HL-60 (cell line): ENCODE results near the gene DHRS7B.

ENCODE experiments used
- DNase-seq, 2 experiments: peaks; one replicate each; pipeline ENCODE4 v3.0.0-alpha.2; 2010 to 2020; ENCODE audit warnings: low read depth in 1 of 2, low spot score in 1 of 2
- H3K27ac ChIP-seq: fragments of 250-450 bp; sonication (Bioruptor Pico); replicated peaks from 2 replicates; pipeline ENCODE4 v1.5.1; 2020; ENCODE audit warnings: mild to moderate bottlenecking, moderate library complexity
- H3K27me3 ChIP-seq: fragments of 250-450 bp; sonication (Bioruptor Pico); 2 replicates; pipeline ENCODE4 v1.5.1; 2021; ENCODE audit warnings: mild to moderate bottlenecking, moderate library complexity; ENCODE audit not compliant: insufficient read depth, poor library complexity, severe bottlenecking
- H3K4me3 ChIP-seq: replicated peaks from 2 replicates; pipeline ENCODE4 v1.5.1; 2011; ENCODE audit warnings: mild to moderate bottlenecking, control low read depth, low read length; ENCODE audit not compliant: insufficient read depth
- GABPA ChIP-seq: IDR thresholded peaks from 2 replicates; pipeline ENCODE4 v1.6.1; 2012; ENCODE audit warnings: low read depth
- POLR2AphosphoS5 ChIP-seq: IDR thresholded peaks from 2 replicates; pipeline ENCODE4 v1.6.1; 2012; ENCODE audit warnings: low read depth
- SPI1 ChIP-seq: IDR thresholded peaks from 2 replicates; pipeline ENCODE4 v1.6.1; 2012; ENCODE audit warnings: low read depth, mild to moderate bottlenecking, borderline replicate concordance
- TF ChIP-seq, protein P1 (sequence below): IDR thresholded peaks from one replicate; pipeline ENCODE4 v1.5.1; 2011; ENCODE audit warnings: low read length, control low read depth, inconsistent platforms; ENCODE audit not compliant: insufficient read depth
- TF ChIP-seq, protein P2 (sequence below): IDR thresholded peaks from 2 replicates; pipeline ENCODE4 v1.6.1; 2012; ENCODE audit warnings: low read depth; ENCODE audit not compliant: insufficient replicate concordance

Gene DHRS7B

DNA sequence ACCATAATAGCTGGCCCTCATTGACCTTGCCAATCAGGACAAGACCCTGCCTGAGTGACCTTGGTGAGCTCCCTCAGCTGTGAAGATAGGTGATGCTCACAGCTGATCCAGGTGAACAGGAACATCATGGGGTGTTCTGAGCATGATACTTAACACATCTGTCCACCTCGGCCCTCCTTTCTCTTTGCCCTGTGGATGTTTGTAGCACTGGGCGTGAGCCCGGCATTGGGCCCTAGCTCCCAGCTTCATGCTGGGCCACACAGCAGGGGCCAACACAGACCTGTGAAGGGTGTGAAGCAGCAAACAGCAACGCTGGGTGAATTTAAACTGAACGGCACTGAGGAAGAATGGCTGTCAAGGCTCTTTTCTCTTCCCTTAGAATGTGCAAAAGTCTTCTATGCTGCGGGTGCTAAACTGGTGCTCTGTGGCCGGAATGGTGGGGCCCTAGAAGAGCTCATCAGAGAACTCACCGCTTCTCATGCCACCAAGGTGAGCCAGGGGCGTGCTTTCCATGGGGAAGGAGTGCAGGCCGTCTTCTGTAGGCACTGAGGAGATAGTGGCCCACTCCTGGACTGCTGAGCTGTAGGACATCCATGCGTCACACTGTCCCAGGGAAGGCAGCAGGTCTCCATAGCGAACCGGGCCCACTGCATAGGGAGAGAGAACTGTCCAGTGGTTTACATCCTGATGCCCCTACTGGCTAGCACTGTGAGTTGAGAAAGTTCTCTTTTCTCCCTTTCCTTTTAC is 51.3 kb downstream of the DHRS7B start:
- DNase-seq, result no peak

DNA sequence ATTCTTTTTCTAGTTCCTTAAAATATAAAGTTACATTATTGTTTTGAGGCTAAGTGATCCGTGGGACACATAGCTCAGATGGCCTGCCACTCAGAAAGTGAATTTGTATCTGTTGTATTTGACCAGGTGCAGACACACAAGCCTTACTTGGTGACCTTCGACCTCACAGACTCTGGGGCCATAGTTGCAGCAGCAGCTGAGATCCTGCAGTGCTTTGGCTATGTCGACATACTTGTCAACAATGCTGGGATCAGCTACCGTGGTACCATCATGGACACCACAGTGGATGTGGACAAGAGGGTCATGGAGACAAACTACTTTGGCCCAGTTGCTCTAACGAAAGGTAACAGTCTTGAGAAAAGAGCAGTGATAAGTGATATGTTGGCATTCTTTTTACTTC is 56.7 kb downstream of the DHRS7B start:
- DNase-seq, result no peak
- H3K27me3 ChIP-seq, result no peaks in the 10 kb centered on the region
- H3K27ac ChIP-seq, result no peak overlapping the region
- H3K4me3 ChIP-seq, result no peak overlapping the region
- TF ChIP-seq, protein P1, sequence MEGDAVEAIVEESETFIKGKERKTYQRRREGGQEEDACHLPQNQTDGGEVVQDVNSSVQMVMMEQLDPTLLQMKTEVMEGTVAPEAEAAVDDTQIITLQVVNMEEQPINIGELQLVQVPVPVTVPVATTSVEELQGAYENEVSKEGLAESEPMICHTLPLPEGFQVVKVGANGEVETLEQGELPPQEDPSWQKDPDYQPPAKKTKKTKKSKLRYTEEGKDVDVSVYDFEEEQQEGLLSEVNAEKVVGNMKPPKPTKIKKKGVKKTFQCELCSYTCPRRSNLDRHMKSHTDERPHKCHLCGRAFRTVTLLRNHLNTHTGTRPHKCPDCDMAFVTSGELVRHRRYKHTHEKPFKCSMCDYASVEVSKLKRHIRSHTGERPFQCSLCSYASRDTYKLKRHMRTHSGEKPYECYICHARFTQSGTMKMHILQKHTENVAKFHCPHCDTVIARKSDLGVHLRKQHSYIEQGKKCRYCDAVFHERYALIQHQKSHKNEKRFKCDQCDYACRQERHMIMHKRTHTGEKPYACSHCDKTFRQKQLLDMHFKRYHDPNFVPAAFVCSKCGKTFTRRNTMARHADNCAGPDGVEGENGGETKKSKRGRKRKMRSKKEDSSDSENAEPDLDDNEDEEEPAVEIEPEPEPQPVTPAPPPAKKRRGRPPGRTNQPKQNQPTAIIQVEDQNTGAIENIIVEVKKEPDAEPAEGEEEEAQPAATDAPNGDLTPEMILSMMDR, result no peak
- TF ChIP-seq GABPA, result no peak
- no peak for TF ChIP-seq POLR2AphosphoS5
- no peak for TF ChIP-seq SPI1

More for the DNA sequence above, 51.3 kb downstream of the DHRS7B start:
- H3K27ac ChIP-seq, result no peak overlapping the region
- no peak overlapping the region for H3K4me3 ChIP-seq
- no peaks in the 10 kb centered on the region for H3K27me3 ChIP-seq
- no peak for TF ChIP-seq GABPA
- TF ChIP-seq, protein P1, result no peak
- TF ChIP-seq POLR2AphosphoS5, result no peak
- TF ChIP-seq SPI1, result no peak
- TF ChIP-seq, protein P2, sequence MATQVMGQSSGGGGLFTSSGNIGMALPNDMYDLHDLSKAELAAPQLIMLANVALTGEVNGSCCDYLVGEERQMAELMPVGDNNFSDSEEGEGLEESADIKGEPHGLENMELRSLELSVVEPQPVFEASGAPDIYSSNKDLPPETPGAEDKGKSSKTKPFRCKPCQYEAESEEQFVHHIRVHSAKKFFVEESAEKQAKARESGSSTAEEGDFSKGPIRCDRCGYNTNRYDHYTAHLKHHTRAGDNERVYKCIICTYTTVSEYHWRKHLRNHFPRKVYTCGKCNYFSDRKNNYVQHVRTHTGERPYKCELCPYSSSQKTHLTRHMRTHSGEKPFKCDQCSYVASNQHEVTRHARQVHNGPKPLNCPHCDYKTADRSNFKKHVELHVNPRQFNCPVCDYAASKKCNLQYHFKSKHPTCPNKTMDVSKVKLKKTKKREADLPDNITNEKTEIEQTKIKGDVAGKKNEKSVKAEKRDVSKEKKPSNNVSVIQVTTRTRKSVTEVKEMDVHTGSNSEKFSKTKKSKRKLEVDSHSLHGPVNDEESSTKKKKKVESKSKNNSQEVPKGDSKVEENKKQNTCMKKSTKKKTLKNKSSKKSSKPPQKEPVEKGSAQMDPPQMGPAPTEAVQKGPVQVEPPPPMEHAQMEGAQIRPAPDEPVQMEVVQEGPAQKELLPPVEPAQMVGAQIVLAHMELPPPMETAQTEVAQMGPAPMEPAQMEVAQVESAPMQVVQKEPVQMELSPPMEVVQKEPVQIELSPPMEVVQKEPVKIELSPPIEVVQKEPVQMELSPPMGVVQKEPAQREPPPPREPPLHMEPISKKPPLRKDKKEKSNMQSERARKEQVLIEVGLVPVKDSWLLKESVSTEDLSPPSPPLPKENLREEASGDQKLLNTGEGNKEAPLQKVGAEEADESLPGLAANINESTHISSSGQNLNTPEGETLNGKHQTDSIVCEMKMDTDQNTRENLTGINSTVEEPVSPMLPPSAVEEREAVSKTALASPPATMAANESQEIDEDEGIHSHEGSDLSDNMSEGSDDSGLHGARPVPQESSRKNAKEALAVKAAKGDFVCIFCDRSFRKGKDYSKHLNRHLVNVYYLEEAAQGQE, result no peak

DNA sequence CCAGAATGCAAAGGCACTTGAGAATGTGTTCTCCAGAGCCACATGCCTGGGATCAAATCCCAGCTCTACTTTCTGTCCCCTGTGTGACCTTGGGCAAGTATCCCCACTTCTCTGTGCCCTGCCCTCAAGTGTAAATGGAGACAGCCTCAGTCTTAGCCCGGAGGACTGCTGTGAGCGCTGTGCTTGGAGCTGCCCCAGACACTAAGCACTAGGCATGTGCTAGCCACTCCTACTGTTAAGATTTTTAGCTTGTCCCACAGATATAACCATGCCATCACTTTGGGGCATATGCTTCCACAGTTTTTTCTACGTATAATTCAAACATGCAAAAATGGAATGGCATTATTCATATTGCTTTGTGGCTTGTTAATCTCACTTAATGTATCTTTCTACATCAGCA is 57.8 kb downstream of the DHRS7B start:
- DNase-seq, result no peak
- H3K27me3 ChIP-seq, result no peaks in the 10 kb centered on the region
- no peak for TF ChIP-seq GABPA
- TF ChIP-seq, protein P2, result no peak
- TF ChIP-seq, protein P1, result no peak
- TF ChIP-seq SPI1, result no peak
- TF ChIP-seq POLR2AphosphoS5, result no peak
- H3K4me3 ChIP-seq, result no peak overlapping the region
- no peak overlapping the region for H3K27ac ChIP-seq

DNA sequence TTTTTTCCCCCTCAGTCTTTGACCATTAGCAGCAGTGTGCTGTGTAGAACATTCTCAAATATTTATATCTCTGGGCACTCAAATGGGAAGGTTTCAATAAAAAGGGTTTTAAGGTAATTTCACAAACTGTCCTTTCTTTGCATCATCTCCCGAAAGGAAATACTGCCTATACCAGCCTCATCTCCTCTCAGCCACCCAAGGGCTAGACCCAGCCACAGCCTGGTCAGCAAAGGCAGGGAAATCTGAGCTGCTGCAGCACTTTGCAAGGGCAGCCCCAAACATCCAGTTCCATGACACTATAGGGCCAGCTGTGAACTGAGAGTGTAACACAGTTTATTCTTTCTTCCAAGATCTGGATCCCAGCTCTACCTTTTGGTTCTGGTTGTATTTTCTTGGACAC is 58.3 kb downstream of the DHRS7B start:
- TF ChIP-seq, protein P2, result no peak
- TF ChIP-seq POLR2AphosphoS5, result no peak
- TF ChIP-seq, protein P1, result no peak
- no peak for TF ChIP-seq GABPA
- no peak for TF ChIP-seq SPI1
- no peaks in the 10 kb centered on the region for H3K27me3 ChIP-seq
- no peak overlapping the region for H3K27ac ChIP-seq
- no peak for DNase-seq
- no peak overlapping the region for H3K4me3 ChIP-seq
